IMR-90 (cell line): ENCODE measurements around the gene PDE5A. TPM values are rescaled to one million over a fixed set of nuclear protein-coding genes. Genes with fewer than 3 reads are reported as not detected.

Source experiments
- ATAC-seq: fragments of 200-7000 bp; cut with Tn5 transposase; 2 replicates; pipeline ENCODE4 v1.9.1; 2020; ENCODE audit warnings: low read depth, mild to moderate bottlenecking, moderate library complexity
- BruUV-seq: library from RNA; stranded (reverse); fragments of 400-500 nt; replicated peaks from 2 replicates; lab custom pipeline; 2021; lab: Mats Ljungman, UMichigan
- CTCF ChIA-PET: fragments of 300-600 bp; formaldehyde crosslinking; extraction: SDS; loops from one replicate; lab custom pipeline; 2021; ENCODE audit warnings: antibody characterized with exemption; lab: Yijun Ruan, JAX
- POLR2A ChIA-PET: fragments of 300-600 bp; sonication (Branson Sonifier 250); formaldehyde crosslinking; loops from one replicate; lab custom pipeline; 2022; ENCODE audit warnings: antibody characterized with exemption; ENCODE audit not compliant: unreplicated experiment; lab: Charles Lee
- DNase-seq: peaks from one replicate; pipeline ENCODE4 v3.0.0; 2013
- H2AFZ ChIP-seq: replicated peaks from 2 replicates; pipeline ENCODE3; 2013; ENCODE audit warnings: low read length, mild to moderate bottlenecking; ENCODE audit not compliant: poor library complexity
- H2AK5ac ChIP-seq: 2 replicates; pipeline ENCODE4 v1.6.1; 2013; ENCODE audit warnings: low read depth, low read length, inconsistent platforms
- H2AK9ac ChIP-seq: replicated peaks from 2 replicates; pipeline ENCODE3; 2013; ENCODE audit warnings: mild to moderate bottlenecking, low read depth, low read length, moderate library complexity; ENCODE audit not compliant: poor library complexity
- H2BK120ac ChIP-seq: 2 replicates; pipeline ENCODE4 v1.6.1; 2013; ENCODE audit warnings: low read depth, low read length, inconsistent platforms
- H2BK15ac ChIP-seq: 3 replicates; pipeline ENCODE4 v1.6.1; 2013; ENCODE audit warnings: low read depth, low read length, inconsistent platforms
- H2BK20ac ChIP-seq: 2 replicates; pipeline ENCODE4 v1.6.1; 2013; ENCODE audit warnings: low read depth, mild to moderate bottlenecking, inconsistent platforms, low read length, moderate library complexity
- H2BK5ac ChIP-seq: 2 replicates; pipeline ENCODE4 v1.6.1; 2013; ENCODE audit warnings: mild to moderate bottlenecking, low read depth, low read length, inconsistent platforms; ENCODE audit not compliant: poor library complexity, severe bottlenecking
- H3K14ac ChIP-seq: replicated peaks from 2 replicates; pipeline ENCODE4 v1.6.1; 2013; ENCODE audit warnings: low read depth, low read length, inconsistent platforms
- H3K18ac ChIP-seq: 2 replicates; pipeline ENCODE4 v1.6.1; 2013; ENCODE audit warnings: low read depth, low read length, control low read depth
- H3K23ac ChIP-seq: 2 replicates; pipeline ENCODE4 v1.6.1; 2013; ENCODE audit warnings: low read depth, low read length, inconsistent platforms
- H3K27ac ChIP-seq: 2 replicates; pipeline ENCODE4 v1.5.1; 2013; ENCODE audit warnings: mild to moderate bottlenecking, control low read depth, low read length; ENCODE audit not compliant: insufficient read depth
- H3K27me3 ChIP-seq: 2 replicates; pipeline ENCODE4 v1.6.1; 2013; ENCODE audit warnings: low read length; ENCODE audit not compliant: control insufficient read depth, insufficient read depth
- H3K36me3 ChIP-seq: 2 replicates; pipeline ENCODE4 v1.6.1; 2013; ENCODE audit warnings: low read length, mixed read lengths; ENCODE audit not compliant: control insufficient read depth, insufficient read depth
- H3K4ac ChIP-seq: 2 replicates; pipeline ENCODE4 v1.6.1; 2013; ENCODE audit warnings: low read depth, low read length, inconsistent platforms
- H3K4me1 ChIP-seq: 2 replicates; pipeline ENCODE4 v1.6.1; 2013; ENCODE audit warnings: low read length, mixed read lengths; ENCODE audit not compliant: control insufficient read depth, insufficient read depth
- H3K4me2 ChIP-seq: 2 replicates; pipeline ENCODE4 v1.6.1; 2013; ENCODE audit warnings: low read depth, mild to moderate bottlenecking, control low read depth, low read length, moderate library complexity
- H3K4me3 ChIP-seq: 2 replicates; pipeline ENCODE4 v1.5.1; 2013; ENCODE audit warnings: low read depth, mild to moderate bottlenecking, control low read depth, low read length, moderate library complexity; ENCODE audit not compliant: insufficient read depth
- H3K56ac ChIP-seq: 2 replicates; pipeline ENCODE4 v1.6.1; 2013; ENCODE audit warnings: low read length, inconsistent platforms; ENCODE audit not compliant: insufficient read depth; ENCODE audit errors: extremely low read depth
- H3K79me1 ChIP-seq, 2 experiments: 2 replicates each; pipeline ENCODE4 v1.6.1; 2013; ENCODE audit warnings: low read length in 2 of 2, inconsistent platforms in 1 of 2, low read depth in 1 of 2
- H3K9ac ChIP-seq: 2 replicates; pipeline ENCODE4 v1.6.1; 2013; ENCODE audit warnings: low read depth, low read length, control low read depth
- H3K9me1 ChIP-seq: 2 replicates; pipeline ENCODE4 v1.6.1; 2013; ENCODE audit warnings: low read length, inconsistent platforms; ENCODE audit not compliant: insufficient read depth
- H3K9me3 ChIP-seq: 2 replicates; pipeline ENCODE4 v1.6.1; 2013; ENCODE audit warnings: low read length; ENCODE audit not compliant: control insufficient read depth, insufficient read depth
- H4K20me1 ChIP-seq: 2 replicates; pipeline ENCODE4 v1.6.1; 2013; ENCODE audit warnings: low read length, inconsistent platforms; ENCODE audit not compliant: insufficient read depth
- H4K5ac ChIP-seq: 2 replicates; pipeline ENCODE4 v1.6.1; 2013; ENCODE audit warnings: mild to moderate bottlenecking, low read depth, low read length, control low read depth
- H4K8ac ChIP-seq, 2 experiments: 2 replicates each; pipeline ENCODE4 v1.6.1; 2013; ENCODE audit warnings: low read depth in 2 of 2, low read length in 2 of 2, control low read depth in 1 of 2, inconsistent platforms in 1 of 2
- H4K91ac ChIP-seq: 2 replicates; pipeline ENCODE4 v1.6.1; 2013; ENCODE audit warnings: low read depth, low read length, inconsistent platforms; ENCODE audit not compliant: insufficient read depth
- BHLHE40 ChIP-seq: fragments of 150-350 bp; IDR thresholded peaks from 2 replicates; pipeline ENCODE4 v1.6.1; 2016; ENCODE audit warnings: mild to moderate bottlenecking, low read depth, low read length
- CEBPB ChIP-seq: IDR thresholded peaks from 2 replicates; pipeline ENCODE4 v1.6.1; 2012; ENCODE audit warnings: low read depth, low read length, improper control_type of control experiment
- CHD1 ChIP-seq: IDR thresholded peaks from 2 replicates; pipeline ENCODE4 v1.6.1; 2012; ENCODE audit warnings: low read depth, low read length, improper control_type of control experiment
- FOS ChIP-seq: fragments of 150-350 bp; IDR thresholded peaks from 2 replicates; pipeline ENCODE4 v1.6.1; 2016; ENCODE audit warnings: low read depth, low read length
- MAFK ChIP-seq: IDR thresholded peaks from 2 replicates; pipeline ENCODE4 v1.6.1; 2012; ENCODE audit warnings: low read depth, low read length, improper control_type of control experiment
- MAZ ChIP-seq: IDR thresholded peaks from 2 replicates; pipeline ENCODE4 v1.6.1; 2012; ENCODE audit warnings: low read depth, mild to moderate bottlenecking, low read length, improper control_type of control experiment, moderate library complexity, borderline replicate concordance
- MXI1 ChIP-seq: IDR thresholded peaks from 2 replicates; pipeline ENCODE4 v1.6.1; 2012; ENCODE audit warnings: low read depth, mild to moderate bottlenecking, low read length, moderate library complexity, borderline replicate concordance
- NFE2L2 ChIP-seq: fragments of 150-350 bp; IDR thresholded peaks from 2 replicates; pipeline ENCODE4 v1.6.1; 2016; ENCODE audit warnings: low read depth, mild to moderate bottlenecking, low read length
- POLR2A ChIP-seq: IDR thresholded peaks from 2 replicates; pipeline ENCODE4 v1.6.1; 2012; ENCODE audit warnings: mild to moderate bottlenecking, low read depth, low read length
- RAD21 ChIP-seq: IDR thresholded peaks from 2 replicates; pipeline ENCODE4 v1.6.1; 2012; ENCODE audit warnings: low read length, improper control_type of control experiment
- RCOR1 ChIP-seq: IDR thresholded peaks from 2 replicates; pipeline ENCODE4 v1.6.1; 2012; ENCODE audit warnings: mild to moderate bottlenecking, low read length, improper control_type of control experiment; ENCODE audit not compliant: insufficient replicate concordance
- RFX5 ChIP-seq: IDR thresholded peaks from 2 replicates; pipeline ENCODE4 v1.8.0; 2012; ENCODE audit warnings: low read depth, mild to moderate bottlenecking, low read length, moderate library complexity
- SMC3 ChIP-seq: fragments of 150-350 bp; IDR thresholded peaks from 2 replicates; pipeline ENCODE4 v1.6.1; 2016; ENCODE audit warnings: low read depth, mild to moderate bottlenecking, antibody characterized with exemption, low read length, moderate library complexity
- WGBS, 2 experiments: methylation state at CpG; one replicate each; pipeline versions ENCODE4 v1.1.5 to v1.1.7; 2013; ENCODE audit warnings: missing lambda C conversion rate in 2 of 2; ENCODE audit not compliant: insufficient read length in 1 of 2; ENCODE audit errors: extremely low coverage in 2 of 2; 5-methylcytosine and 5-hydroxymethylcytosine counted together
- dilution Hi-C: fragments of 300-500 bp; cut with HindIII; formaldehyde crosslinking; loops from one replicate; pipeline ENCODE4 v1.14.3; 2018; ENCODE audit warnings: low sequenced_read_pairs; ENCODE audit not compliant: unreplicated experiment
- in situ Hi-C: fragments of 300-500 bp; cut with MboI; formaldehyde crosslinking; loops from 3 replicates; pipeline ENCODE4 v1.14.3; 2019; ENCODE audit warnings: low sequenced_read_pairs, inconsistent platforms, mixed read lengths
- intact Hi-C: fragments of 100-400 bp; cut with micrococcal nuclease; formaldehyde crosslinking; loops from 2 replicates; pipeline ENCODE4 v1.10.0; 2022
- polyA plus RNA-seq, 3 experiments: library from polyadenylated mRNA; depleted of rRNA; stranded (reverse); fragments of >200 nt; gene quantifications; 2 replicates each; pipeline ENCODE4 v1.2.3, GENCODE V29; 2012; ENCODE audit warnings: low replicate concordance in 1 of 3
- total RNA-seq: library from RNA; depleted of rRNA; stranded (reverse); fragments of >200 nt; gene quantifications from 2 replicates; pipeline ENCODE4 v1.2.3, GENCODE V29; 2012
- TF ChIP-seq, protein P1 (sequence below): conservative IDR thresholded peaks from 2 replicates; pipeline ENCODE4 v1.5.1; 2012; ENCODE audit warnings: mild to moderate bottlenecking, low read depth, low read length, improper control_type of control experiment

The PDE5A gene
- total and polyA plus RNA-seq, 2 of the 4 experiments (the other 2 are of a cell fraction), result 101 to 770 TPM

DNA sequence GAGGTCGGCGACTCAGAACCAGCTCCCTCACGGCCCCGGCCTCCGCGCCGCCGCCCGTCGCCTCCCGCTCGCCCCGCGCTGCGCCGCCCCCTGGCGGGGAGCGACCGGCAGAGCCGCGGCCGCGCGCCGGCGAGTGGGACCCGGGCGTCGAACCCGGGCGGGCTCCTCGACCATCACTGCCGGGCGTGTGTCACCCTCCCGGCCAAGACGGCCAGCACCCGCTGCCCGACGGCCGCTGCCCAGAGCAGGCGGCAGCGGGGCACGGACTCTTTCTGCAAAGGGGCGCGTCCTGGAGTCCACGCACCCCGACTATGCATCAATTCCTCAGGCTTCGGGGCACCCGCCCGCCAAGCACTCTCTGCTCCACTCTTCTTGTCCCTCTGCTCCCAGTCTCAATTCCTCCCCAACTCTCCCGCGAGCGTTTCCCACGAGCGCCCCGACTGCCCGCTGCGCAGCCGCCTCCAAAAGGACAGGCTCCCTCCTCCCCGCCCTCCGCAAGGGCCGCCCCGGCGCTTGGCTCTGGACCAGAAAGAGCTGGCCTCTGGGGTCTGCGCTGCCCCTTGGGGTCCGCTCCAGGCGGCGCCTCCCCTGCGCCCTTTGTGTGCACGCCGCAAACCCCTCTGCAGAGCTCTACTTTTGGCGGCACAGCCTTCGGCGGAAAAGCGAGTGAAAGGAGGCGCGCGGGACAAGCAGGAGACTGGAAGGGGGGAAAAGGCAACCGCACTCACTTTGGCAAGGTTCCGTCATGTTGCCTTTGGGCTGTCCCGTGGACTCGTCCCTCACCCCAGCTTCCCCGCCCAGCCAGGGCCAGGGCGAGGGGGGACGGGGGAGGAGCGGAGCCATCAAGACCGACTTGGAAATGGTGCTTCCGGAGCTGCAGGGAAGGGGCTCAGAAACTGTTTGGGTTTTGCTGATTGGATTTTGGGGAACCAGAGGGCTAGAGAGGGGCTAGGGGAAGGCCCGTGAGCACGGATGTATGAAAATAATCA, 1.0 kb downstream of the PDE5A start:
- H4K91ac ChIP-seq, result peak overlapping the region; percentile 99
- peak overlapping the region; percentile 100 for H3K9ac ChIP-seq
- TSS peak; percentile 55 for BruUV-seq
- WGBS, 2 experiments, result 0% methylated on average over 32 of the region's 90 CpGs; no CpG with 5 or more reads in 1 of the 2 experiments
- H3K14ac ChIP-seq, result peak overlapping the region; percentile 99
- H2AFZ ChIP-seq, result peak overlapping the region; percentile 94
- H3K23ac ChIP-seq, result peak overlapping the region; percentile 100
- peak overlapping the region; percentile 97 for H3K4me2 ChIP-seq
- dilution Hi-C loops, result no loop called here
- peak overlapping the region; percentile 92; the same call in 2 of the 3 replicates for H2BK15ac ChIP-seq
- peak overlapping the region; percentile 93 for H3K4me3 ChIP-seq
- peaks cover 0 to 29% of the 10 kb centered on the region in 2 experiments; a peak in 3 of 4 replicates for H3K79me1 ChIP-seq
- in situ Hi-C loops, result loop anchor here (5.0 to 10.0 kb wide), 2 partner anchors 313 to 425 kb away; no protein-coding TSS in a partner anchor
- peak overlapping the region; percentile 98 for H4K5ac ChIP-seq
- H2BK20ac ChIP-seq, result peak overlapping the region; percentile 80
- H3K9me1 ChIP-seq, result peaks cover 5% of the 10 kb centered on the region
- peak overlapping the region; percentile 100 for H3K56ac ChIP-seq
- CTCF ChIA-PET, result interaction anchor here (0.7 to 1.4 kb wide), 5 partner anchors 15 to 102 kb away, joined by 3 to 8 read pairs (median 6); no protein-coding TSS in a partner anchor
- peak overlapping the region; percentile 85 for H2BK5ac ChIP-seq
- peak overlapping the region; percentile 96 to 98 for H4K8ac ChIP-seq
- H3K27me3 ChIP-seq, result no peaks in the 10 kb centered on the region
- ATAC-seq, result peak; percentile 48
- peak overlapping the region; percentile 99 for H3K18ac ChIP-seq
- intact Hi-C loops, result loop anchor here (1.0 to 10.0 kb wide), 9 partner anchors 32 to 645 kb away; no protein-coding TSS in a partner anchor
- DNase-seq, result peak; percentile 86
- POLR2A ChIA-PET, result interaction anchor here (0.5 to 3.6 kb wide), 19 partner anchors 8 to 425 kb away, joined by 3 to 47 read pairs (median 7); no protein-coding TSS in a partner anchor
- peaks cover 10% of the 10 kb centered on the region for H3K4me1 ChIP-seq
- peaks cover 11% of the 10 kb centered on the region; the same call in 1 of the 2 replicates for H3K36me3 ChIP-seq
- peak overlapping the region; percentile 74; the same call in 1 of the 2 replicates for H2AK5ac ChIP-seq
- H3K9me3 ChIP-seq, result no peaks in the 10 kb centered on the region
- H3K4ac ChIP-seq, result peak overlapping the region; percentile 99
- H4K20me1 ChIP-seq, result peaks cover 12% of the 10 kb centered on the region; the same call in 1 of the 2 replicates
- H2BK120ac ChIP-seq, result peak overlapping the region; percentile 97
- peak overlapping the region; percentile 95 for H3K27ac ChIP-seq
- peak overlapping the region; percentile 87 for H2AK9ac ChIP-seq
- TF ChIP-seq RCOR1 (no peak), BHLHE40 (0 out of 2 replicates have a peak, but pooled peaks have one; percentile 3), FOS (no peak), MAZ (peak; percentile 52; the same call in 1 of the 2 replicates), RAD21 (peak; percentile 53), MAFK (no peak), MXI1 (peak; percentile 11; the same call in 1 of the 2 replicates), POLR2A (no peak), RFX5 (no peak), NFE2L2 (no peak), CEBPB (no peak), SMC3 (peak; percentile 56), CHD1 (0 out of 2 replicates have a peak, but pooled peaks have one; percentile 43)
- TF ChIP-seq, protein P1, sequence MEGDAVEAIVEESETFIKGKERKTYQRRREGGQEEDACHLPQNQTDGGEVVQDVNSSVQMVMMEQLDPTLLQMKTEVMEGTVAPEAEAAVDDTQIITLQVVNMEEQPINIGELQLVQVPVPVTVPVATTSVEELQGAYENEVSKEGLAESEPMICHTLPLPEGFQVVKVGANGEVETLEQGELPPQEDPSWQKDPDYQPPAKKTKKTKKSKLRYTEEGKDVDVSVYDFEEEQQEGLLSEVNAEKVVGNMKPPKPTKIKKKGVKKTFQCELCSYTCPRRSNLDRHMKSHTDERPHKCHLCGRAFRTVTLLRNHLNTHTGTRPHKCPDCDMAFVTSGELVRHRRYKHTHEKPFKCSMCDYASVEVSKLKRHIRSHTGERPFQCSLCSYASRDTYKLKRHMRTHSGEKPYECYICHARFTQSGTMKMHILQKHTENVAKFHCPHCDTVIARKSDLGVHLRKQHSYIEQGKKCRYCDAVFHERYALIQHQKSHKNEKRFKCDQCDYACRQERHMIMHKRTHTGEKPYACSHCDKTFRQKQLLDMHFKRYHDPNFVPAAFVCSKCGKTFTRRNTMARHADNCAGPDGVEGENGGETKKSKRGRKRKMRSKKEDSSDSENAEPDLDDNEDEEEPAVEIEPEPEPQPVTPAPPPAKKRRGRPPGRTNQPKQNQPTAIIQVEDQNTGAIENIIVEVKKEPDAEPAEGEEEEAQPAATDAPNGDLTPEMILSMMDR, result peak; percentile 60
